PC-3 (cell line): ENCODE results near the gene RNF113B.

Source experiments
- EZH2 ChIP-seq: fragments of 300-600 bp; sonication (generic); IDR thresholded peaks from one replicate; pipeline ENCODE4 v1.6.1; 2017; ENCODE audit warnings: antibody characterized with exemption, mild to moderate bottlenecking, low read length; ENCODE audit not compliant: unreplicated experiment
- TF ChIP-seq, protein P1 (sequence below): fragments of 300-600 bp; sonication (generic); conservative IDR thresholded peaks from 2 replicates; pipeline ENCODE4 v1.5.1; 2017; ENCODE audit warnings: antibody characterized with exemption, low read depth, mild to moderate bottlenecking, low read length

DNA sequence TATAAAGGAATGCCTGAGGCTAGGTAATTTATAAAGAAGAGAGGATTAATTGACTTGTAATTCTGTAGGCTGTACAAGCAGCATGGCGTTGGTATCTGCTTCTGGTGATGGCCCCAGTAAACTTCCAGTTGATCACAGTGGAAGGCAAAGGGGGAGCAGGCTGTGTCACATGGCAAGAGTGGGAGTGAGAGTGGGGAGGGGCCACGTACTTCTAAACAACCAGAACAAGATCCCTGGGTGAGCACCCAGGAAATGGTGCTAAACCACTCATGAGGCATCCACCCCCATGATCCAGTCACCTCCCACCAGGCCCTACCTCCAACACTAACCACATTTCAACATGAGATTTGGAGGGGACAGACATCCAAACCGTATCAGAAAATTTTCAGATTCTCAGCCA, 3.0 kb upstream of the RNF113B start:
- TF ChIP-seq, protein P1, sequence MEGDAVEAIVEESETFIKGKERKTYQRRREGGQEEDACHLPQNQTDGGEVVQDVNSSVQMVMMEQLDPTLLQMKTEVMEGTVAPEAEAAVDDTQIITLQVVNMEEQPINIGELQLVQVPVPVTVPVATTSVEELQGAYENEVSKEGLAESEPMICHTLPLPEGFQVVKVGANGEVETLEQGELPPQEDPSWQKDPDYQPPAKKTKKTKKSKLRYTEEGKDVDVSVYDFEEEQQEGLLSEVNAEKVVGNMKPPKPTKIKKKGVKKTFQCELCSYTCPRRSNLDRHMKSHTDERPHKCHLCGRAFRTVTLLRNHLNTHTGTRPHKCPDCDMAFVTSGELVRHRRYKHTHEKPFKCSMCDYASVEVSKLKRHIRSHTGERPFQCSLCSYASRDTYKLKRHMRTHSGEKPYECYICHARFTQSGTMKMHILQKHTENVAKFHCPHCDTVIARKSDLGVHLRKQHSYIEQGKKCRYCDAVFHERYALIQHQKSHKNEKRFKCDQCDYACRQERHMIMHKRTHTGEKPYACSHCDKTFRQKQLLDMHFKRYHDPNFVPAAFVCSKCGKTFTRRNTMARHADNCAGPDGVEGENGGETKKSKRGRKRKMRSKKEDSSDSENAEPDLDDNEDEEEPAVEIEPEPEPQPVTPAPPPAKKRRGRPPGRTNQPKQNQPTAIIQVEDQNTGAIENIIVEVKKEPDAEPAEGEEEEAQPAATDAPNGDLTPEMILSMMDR, result no peak
- no peak for TF ChIP-seq EZH2
